NCI-H748 treated with DMSO at 0.1 percent for 48 hours (cell line): ENCODE results near the gene CD53.
"Not testable (repeated sequence)": the region's sequence is repeated elsewhere in the genome, so short reads cannot be mapped to it uniquely, and the experiment has no call there.

Experiments used
- DNase-seq: peaks from one replicate; lab custom pipeline; 2025; lab: John Stamatoyannopoulos, UW

The CD53 gene

DNA sequence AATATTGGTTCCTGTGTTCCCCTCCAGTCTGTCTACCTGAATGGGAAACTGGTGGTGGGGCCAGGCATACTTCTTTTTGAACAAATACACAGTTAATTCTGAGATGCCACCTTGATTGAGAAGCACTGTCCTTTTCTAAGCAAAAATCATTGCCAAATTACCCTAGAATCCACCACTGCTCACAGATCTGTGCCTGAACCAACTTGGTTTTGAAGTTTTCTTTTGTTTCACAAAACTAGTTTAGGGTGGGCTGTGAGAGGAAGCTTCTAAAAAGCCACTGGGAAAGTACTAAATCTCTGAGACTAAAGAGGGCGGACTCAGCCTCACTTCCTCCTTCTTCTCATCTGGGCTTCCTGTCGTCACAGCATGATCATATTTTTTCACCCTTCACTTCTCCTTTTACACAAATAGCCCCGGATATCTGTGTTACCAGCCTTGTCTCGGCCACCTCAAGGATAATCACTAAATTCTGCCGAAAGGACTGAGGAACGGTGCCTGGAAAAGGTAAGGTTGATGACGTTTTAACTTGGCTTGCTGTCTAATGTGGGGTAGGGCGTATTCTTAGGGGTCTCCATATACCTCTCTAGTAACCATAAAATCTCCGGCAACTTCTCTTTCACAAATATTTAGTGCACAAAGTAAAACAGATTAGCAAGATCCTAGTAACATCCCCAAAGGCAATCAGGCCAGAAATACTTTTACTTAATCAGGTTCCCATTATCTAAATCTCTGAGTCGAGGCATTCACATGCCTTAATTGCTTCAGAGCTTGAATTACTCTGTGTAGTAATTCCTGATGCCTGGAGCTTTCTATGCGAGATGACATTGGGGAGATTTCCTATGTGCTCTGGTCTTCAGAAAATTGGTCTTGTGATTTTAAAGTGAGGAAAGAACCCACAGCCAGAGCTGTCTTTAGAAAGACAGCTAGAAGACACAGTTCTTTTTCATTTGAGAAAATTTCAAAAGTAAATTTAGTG is at the start of gene CD53:
Gene CD53 (plus strand): TSS at position 404 of the 976 bp plus-strand sequence. CDS start 18,261 bp downstream, outside the sequence.
- DNase-seq: no peak

DNA sequence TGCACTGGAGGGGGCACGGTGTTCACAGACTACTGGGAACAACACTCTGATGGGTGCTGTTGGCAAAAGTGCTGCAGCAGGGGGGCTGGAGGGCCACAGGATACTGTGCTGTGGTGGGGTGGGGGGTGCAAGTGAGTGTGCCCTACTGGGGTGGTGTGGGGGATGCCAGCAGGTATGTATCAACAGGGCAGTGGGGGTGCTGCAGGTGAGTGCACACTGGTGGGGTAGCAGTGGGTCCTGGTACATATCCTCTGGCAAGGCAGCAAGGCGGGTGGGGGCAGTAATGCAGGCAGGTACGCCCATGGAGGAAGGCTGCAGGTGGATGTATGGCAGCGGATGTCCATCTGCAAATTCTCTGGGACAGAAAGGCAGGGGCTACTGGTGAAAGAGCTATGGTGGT is 48.8 kb upstream of the CD53 start:
- DNase-seq: no peak

DNA sequence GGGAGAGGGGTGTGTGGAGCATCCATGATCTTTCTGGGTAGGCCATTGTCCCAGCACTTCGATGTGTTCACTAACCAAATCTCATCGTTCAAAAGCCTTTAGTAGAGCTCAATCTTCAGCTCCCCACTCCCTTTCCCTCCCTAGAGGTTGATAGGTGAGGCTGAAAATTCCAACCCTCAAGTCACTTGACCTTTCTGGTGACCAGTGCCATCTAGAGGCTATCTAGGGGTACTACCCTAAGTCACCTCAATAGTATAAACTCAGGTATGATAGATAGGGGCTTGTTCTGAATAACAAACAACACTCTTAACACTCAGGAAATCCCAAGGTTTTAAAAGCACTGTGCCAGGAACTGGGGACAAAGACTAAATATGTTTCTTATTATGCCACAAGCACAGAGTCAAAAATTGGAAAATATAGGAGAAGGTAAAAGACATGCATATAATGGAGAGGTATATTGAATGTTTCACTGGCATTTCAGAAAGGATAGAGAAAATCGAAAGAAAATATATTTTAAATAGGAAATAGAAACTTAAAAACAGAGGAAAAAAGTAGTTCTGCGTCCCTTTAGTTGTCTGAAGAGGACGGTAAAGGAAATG is 42.9 kb upstream of the CD53 start:
- DNase-seq: peak; percentile 26

- not testable (repeated sequence) for DNase-seq
Measured at GRCh38 chr1:110833779-110834178, 39.2 kb upstream of the CD53 start.

GRCh38 chr1:110846861-110847260 is 26.1 kb upstream of the CD53 start:
- no peak for DNase-seq

- DNase-seq: no peak
Measured at GRCh38 chr1:110850145-110850544, 22.8 kb upstream of the CD53 start.

- DNase-seq: no peak
Measured at GRCh38 chr1:110850627-110851026, 22.3 kb upstream of the CD53 start.

DNA sequence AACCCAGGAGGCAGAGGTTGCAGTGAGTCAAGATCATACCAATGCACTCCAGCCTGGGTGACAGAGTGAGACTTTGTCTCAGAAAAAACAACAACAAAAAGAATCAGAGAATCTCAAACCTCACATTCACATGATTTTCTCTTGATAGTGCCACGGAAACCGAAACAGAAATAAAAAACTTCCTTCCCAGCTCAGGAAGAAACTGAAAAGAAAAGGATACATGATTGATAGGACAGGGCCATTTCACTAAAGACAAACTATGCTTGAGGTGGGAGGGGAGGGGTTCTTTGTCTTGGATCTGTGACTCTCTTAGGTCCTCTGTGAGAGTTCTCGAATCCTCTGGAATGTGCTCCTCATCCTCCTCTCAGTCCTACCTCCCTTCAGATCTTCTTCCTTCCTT is 19.8 kb upstream of the CD53 start:
- no peak for DNase-seq

DNA sequence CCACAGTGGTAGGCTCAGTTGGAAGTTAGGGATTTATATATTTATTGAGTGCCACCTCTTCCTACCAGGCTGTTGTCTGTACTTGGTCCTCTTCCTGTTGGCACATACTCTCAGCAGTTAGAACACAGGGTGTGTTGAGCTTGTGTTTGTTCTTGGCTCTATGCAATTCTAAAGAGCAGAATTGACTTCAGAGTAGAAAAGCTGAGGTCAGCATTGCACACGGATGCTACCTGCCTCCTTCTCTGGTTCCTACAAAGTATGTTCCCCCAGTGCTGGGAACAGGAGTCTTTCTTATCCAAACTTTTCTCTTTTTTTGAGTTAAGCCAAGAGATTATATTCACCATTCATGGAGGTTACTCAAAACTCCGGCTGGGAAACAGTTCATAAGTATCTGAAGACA is 16.5 kb upstream of the CD53 start:
- no peak for DNase-seq

DNA sequence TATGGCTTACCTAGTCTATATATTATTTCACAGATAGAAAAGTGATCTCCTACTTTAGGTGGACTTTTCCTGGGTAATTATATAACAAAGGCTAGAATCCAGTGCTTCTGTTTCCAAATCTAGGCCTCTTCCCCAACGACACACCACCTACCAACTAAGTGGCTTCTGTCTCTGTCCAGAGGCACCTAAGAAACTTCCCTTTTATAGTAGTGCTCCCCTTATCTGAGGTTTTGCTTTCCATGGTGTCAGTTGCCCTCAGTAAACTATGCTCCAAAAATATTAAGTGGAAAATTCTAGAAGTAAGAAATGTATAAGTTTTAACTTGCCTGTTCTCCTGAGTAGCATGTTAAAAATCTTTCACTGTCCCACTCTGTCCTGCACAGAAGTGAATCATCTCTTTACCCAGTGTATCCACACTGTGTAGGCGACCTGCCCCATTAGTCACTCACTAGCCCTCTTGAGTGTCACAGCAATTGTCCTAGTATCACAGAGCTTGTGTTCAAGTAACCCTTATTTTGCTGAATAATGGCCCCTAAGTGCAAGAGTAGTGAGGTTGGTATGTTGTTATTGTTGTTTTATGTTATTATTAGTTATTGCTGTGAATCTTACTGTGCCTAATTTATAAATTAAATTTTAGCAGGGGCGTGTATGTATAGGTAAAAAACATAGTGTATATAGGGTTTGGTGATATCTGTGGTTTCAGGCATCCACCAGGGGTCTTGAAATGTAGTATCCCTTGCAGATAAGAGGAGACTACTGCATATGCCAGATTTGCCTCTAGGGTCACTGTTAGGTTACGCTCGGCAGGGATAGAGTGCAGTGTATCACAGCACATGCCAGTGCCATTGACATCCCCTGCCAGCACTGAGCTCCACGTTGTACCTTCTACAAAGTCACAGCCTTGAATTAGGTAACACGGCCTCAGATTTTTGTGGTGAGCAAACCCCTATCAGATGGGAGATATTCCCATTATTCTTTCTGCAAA is 14.7 kb upstream of the CD53 start:
- DNase-seq: no peak

GRCh38 chr1:110859062-110859461 is 13.9 kb upstream of the CD53 start:
- no peak for DNase-seq

DNA sequence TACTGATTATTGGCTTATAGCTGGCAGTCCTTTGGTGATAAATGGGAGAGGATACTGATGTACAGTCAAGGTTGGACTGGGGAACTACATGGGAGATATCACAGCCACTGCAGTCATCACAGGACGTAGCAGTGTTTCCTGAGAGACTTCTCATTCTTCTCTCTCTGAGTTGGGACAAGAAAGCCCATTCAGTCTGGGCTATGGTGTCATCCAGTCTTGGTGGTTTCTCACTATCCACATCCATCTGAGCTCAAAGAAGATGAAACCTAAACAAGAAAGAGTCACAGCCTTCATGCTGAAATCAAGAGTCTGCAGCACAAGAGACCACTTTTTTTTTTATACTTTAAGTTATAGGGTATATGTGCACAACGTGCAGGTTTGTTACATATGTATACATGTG is 12.8 kb upstream of the CD53 start:
- no peak for DNase-seq

DNA sequence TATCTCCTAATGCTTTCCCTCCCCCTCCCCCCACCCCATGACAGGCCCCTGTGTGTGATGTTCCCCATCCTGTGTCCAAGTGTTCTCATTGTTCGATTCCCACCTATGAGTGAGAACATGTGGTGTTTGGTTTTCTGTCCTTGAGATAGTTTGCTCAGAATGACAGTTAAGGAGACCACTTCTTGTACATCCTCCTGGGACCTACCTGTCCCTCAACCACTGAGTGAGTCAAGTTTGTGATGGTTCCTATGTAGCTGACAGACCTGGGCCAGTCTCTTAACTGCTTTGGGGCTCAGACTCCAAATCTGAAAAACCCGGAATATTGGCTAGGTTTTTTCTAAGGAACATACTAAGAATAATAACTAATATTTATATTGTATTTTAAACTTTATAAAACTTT is 12.3 kb upstream of the CD53 start:
- not testable (repeated sequence) for DNase-seq

GRCh38 chr1:110861942-110862341 is 11.0 kb upstream of the CD53 start:
- DNase-seq: not testable (repeated sequence)

GRCh38 chr1:110864287-110864686 is 8.7 kb upstream of the CD53 start:
- no peak for DNase-seq

GRCh38 chr1:110870721-110871388 is 2.1 kb upstream of the CD53 start:
- DNase-seq: no peak

DNA sequence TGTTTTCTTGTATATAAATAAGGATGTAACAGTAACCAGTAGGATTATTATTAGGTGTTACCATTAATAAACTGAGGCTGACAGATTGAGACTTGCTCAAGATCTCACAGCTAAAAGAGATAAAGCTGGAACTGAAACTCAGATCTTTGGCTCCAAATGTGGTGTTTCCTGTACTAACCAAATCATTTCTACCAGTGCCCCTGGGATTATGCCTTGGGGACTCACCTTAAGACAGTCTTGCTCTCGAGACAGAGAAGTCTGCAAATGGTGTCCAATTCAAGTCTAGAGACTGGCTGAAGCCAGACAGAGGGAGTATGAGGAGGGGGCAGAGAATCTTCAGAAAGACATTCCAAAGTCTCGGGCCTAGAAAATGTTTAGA is 593 bp upstream of the CD53 start:
- no peak for DNase-seq

- no peak for DNase-seq
Measured at GRCh38 chr1:110873856-110874255, 908 bp downstream of the CD53 start.

GRCh38 chr1:110874324-110875215 is 1.6 kb downstream of the CD53 start:
- DNase-seq: no peak

- DNase-seq: no peak
Measured at GRCh38 chr1:110875216-110875731, 2.3 kb downstream of the CD53 start.
